GM15510 (cell line): ENCODE measurements around the gene EPHB2.

ENCODE experiments used
- POLR2A ChIP-seq: IDR thresholded peaks from 3 replicates; pipeline ENCODE4 v1.6.1; 2011; ENCODE audit warnings: borderline replicate concordance; ENCODE audit not compliant: insufficient read length; ENCODE audit errors: extremely low read depth

The EPHB2 gene

GRCh38 chr1:22710701-22711049, at the start of gene EPHB2:
TSS of gene EPHB2 (plus strand) at chr1:22710839. CDS start at chr1:22710983, 144 bp downstream.
- TF ChIP-seq POLR2A, result no peak

DNA sequence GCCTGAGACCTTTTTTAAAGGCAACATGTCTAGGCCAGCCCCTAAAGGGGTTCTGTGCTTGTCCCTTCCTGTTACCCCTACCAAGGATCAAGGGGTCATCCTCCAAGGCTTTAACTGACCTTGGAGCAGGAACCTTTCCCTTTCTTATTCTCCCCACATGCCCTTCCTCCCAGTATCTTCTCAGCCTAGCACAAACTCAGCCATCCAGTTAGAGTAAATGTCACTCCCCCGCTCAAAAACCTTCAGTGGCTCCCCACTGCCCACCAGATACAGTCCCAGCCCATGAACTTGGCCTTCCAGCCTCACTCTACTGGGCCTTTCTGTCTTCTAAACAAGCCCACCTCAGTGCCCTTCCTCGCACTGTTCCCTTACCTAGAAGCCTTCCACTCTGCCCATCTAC, 48.8 kb upstream of the EPHB2 start:
- TF ChIP-seq POLR2A, result no peak

- no peak for TF ChIP-seq POLR2A
These were observed 48.3 kb upstream of the EPHB2 start for GRCh38 chr1:22662318-22662717.

GRCh38 chr1:22662986-22663408, 47.6 kb upstream of the EPHB2 start:
- TF ChIP-seq POLR2A, result no peak

DNA sequence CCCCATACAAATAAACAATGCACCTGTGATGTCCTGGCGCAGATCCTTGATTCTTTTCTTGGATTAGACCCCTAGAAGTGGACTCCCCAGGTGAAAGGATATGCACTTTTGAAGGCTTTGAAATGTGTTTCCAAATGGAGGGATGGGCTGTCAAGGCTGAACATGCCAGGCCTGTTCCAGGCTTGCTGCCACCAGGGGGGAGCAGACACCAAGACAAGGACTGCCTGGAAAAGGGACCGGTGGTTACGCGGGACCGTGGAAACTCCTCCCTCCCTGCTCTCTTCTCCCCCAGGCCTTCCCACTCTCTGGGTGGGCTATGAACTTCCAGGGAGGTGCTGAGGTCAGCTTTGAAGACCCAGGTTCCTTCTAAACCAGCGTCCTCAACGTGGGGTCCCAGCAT, 44.9 kb upstream of the EPHB2 start:
- TF ChIP-seq POLR2A, result no peak

DNA sequence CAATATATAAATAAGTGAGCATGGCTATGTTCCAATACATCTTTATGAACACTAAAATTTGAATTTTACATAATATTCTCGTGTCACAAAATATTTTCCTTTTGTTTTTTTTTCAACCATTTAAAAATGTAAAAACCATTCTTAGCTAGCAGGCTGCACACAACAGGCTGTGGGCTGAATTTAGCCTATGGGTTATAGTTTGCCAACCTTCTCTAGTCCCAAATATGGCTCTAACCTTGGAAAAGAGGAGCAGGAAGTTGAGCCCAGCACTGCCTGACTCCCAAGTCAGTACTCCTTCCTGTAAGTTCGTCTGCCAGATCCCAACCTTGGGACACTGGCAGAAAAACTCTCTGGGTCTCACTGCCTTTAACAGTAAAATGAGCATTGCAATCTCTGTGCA, 44.2 kb upstream of the EPHB2 start:
- no peak for TF ChIP-seq POLR2A

DNA sequence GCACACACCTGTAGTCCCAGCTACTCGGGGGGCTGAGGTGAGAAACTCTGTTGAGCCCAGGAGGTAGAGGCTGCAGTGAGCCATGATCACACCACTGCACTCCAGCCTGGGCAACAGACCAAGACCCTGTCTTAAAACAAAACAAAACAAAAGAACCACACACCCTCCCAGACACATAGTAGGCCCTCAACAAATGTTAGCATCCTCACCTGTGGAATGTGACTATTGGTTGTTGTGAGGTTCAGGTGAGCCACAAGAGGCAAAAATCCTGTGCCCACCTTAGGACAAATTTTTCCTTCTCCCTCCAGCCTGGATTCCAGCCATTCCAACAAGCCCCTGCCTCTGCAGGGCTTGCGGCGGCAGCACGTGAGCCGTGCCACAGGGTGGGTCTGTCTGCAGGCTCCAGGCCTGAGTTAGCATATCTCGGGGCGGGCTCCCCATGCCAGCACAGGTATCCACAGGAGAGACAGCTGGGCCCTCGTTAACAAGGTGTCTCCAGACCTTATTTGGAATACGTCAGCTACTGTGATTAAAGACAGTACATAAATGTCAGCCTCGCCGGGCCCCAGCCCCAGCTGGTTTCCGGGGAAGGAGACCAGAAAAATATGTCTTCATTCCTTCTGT, 40.2 kb upstream of the EPHB2 start:
- TF ChIP-seq POLR2A, result no peak

DNA sequence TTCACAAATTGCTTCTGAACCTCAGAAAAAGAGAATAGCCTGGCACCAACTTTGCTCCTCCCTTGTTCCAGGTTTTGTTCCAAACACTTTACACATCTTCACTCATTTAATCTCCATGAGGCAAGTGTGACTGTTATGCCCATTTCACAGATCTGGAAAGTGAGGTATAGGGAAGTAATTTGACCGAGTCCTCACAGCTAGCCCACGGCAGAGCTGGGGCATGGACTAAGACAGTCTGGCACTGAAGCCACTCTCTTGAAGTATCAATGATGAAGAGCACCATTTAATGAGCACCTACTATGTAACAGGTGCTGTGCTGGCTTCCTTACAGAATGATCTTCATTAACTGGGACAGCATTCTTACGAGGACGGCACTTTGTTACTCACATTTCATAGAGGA, 38.6 kb upstream of the EPHB2 start:
- no peak for TF ChIP-seq POLR2A

DNA sequence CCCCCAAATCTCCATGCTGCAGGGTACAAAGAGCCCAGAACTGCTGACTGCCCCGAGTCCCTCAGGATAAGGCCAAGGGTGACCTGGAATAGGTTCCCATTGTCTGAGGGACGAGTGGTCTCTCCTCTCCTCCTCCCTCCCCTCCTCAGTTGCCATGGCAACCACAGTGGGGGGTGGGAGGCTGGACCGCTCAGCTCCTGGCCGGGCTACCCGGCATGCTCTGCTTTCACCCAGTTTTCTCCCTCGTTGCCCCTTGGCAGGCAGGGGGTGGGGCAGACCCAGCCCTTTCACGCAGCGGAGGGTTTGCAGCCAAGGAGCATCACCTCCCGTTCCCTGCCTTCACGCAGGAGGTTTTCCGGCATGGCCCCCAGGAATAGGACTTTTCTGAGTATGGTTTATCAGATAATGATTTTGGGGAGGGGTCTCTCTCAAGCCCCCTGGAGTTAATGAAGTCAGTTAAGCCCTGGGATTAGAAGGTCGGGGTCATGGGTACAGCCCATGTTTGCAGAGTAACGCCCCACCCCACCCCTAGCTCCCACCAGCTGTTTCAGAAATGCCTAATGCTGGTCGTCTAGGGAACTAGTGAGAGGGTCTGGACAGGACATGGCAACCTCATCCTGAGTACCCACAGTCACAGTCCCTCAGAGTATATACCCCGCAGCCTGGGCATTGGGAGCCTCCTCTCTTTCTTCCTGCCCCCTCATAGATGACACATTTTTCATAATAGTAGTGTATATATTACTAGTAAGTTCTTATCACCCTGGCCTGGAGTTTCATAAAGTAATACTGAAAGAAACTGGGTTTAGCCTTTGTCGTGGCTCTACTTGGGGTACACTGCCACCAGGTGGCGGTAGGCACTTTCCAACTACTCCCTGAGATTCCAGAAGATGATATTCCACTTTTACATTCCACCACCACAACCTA, 36.9 kb upstream of the EPHB2 start:
- TF ChIP-seq POLR2A, result no peak

- TF ChIP-seq POLR2A, result no peak
These were observed 36.3 kb upstream of the EPHB2 start for GRCh38 chr1:22674410-22674749.

- no peak for TF ChIP-seq POLR2A
These were observed 33.6 kb upstream of the EPHB2 start for GRCh38 chr1:22676916-22677583.

DNA sequence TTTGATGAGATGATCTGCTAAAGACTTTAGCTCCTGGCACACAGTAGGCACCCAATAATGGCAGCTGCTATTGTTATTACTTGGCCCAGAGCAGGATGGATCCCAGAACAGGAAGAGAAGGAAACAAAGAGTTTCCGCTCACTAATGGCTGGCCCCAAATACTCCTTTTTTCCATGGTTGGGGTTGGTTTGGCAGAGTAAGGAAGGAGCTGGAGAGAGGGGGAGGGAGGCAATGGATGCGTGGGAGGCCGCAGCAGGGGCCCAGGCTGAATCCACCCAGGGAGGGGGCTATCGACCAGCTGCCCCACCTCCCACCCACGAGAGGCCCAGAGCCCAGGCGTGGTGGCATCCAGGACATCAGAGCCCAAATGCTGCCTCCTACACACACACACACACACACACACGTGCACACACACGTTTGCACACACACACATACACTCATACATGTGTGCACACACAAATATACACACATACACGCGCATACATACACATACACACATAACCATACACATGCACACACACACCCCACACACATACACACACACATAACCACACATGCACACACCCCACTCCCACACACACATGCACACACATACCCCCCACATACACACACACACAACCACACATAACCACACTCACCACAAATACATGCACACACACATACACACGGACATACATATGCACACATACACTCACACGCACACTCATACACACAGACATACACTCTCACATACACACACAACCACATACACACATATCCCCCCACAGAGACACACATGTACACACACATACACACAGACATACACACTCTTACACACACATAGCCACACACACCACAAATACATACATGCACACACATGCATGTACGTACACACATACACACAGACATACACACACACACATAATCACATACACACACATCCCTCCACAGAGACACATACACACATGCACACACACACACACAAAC, 32.4 kb upstream of the EPHB2 start:
- TF ChIP-seq POLR2A, result no peak

- TF ChIP-seq POLR2A, result no peak
These were observed 29.9 kb upstream of the EPHB2 start for GRCh38 chr1:22680726-22681125.

- TF ChIP-seq POLR2A, result no peak
These were observed 28.9 kb upstream of the EPHB2 start for GRCh38 chr1:22681556-22682276.

GRCh38 chr1:22683547-22683946, 27.1 kb upstream of the EPHB2 start:
- TF ChIP-seq POLR2A, result no peak

DNA sequence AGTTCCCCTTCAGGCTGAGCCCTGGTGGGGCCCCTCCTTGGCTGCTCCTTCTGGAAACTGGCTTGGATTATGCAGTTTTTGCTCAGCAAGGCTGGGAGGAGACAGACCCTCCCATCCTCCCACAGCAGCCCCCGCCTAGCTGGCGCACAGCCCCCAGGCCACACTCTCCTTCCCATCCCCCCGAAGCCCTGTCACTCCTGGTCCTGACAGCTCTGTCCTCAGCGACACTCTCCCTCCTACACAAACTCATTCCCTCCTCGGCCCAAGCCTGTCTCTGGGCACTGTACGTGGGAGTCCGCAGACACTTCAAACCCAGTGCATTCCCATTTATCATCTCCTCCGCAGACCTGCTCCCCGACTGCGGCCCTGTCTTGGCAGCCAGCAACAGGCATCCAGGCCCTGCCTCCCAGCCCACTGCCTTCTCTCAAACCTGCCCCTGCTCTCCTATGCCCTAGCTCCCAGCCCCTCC, 25.0 kb upstream of the EPHB2 start:
- TF ChIP-seq POLR2A, result no peak
